Measurements from ENCODE around the gene KRTAP5-1. TPM values are rescaled to one million over a fixed set of nuclear protein-coding genes. Genes with fewer than 3 reads are reported as not detected.
"Not testable (repeated sequence)": the region's sequence is repeated elsewhere in the genome, so short reads cannot be mapped to it uniquely, and the experiment has no call there.

KRTAP5-1 gene
- total RNA-seq, 4 donors from 2014 or later = not detected

- H3K9me3 ChIP-seq; H3K27me3 ChIP-seq; DNase-seq; intact Hi-C loops (cut with DNase I; ENCODE audit: low total_unique reads); H3K36me3 ChIP-seq; ATAC-seq; H3K4me3 ChIP-seq; in situ Hi-C loops (cut with MboI; ENCODE audit: low sequenced_read_pairs in 4 of 4); H3K4me1 ChIP-seq; H3K27ac ChIP-seq: not testable (repeated sequence)
Observed at GRCh38 chr11:1605923-1606322, 20.8 kb upstream of the KRTAP5-1 start.

DNA sequence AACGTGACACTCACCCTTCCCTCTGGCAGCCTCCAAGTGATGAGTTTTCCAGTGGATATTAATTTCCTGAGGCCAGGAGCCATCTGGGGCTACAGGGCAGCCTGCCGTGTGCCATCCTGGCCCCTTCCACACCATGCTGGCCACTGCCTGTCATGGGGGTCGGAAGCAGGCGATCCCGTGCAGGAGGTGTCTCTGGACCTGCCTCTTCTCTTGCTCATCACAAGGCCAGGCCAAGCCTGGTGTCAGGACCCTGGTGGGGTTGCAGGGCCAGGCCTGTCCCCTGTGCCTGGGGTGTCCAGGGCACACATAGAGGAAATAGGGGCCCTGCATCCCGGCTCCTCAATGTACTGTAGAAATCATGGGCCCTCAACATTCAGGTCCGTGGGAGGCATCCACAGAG lies 19.6 kb upstream of the KRTAP5-1 start:
- TF ChIP-seq POLR2A (IDR thresholded peaks at IDR 0.05) = no peak
- TF ChIP-seq, protein P1, sequence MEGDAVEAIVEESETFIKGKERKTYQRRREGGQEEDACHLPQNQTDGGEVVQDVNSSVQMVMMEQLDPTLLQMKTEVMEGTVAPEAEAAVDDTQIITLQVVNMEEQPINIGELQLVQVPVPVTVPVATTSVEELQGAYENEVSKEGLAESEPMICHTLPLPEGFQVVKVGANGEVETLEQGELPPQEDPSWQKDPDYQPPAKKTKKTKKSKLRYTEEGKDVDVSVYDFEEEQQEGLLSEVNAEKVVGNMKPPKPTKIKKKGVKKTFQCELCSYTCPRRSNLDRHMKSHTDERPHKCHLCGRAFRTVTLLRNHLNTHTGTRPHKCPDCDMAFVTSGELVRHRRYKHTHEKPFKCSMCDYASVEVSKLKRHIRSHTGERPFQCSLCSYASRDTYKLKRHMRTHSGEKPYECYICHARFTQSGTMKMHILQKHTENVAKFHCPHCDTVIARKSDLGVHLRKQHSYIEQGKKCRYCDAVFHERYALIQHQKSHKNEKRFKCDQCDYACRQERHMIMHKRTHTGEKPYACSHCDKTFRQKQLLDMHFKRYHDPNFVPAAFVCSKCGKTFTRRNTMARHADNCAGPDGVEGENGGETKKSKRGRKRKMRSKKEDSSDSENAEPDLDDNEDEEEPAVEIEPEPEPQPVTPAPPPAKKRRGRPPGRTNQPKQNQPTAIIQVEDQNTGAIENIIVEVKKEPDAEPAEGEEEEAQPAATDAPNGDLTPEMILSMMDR (IDR thresholded peaks at IDR 0.05 in 4 of 5, conservative IDR thresholded peaks at IDR 0.05 in 1 of 5) = no peak
- no peak for ATAC-seq
- H3K9me3 ChIP-seq = no peaks in the 10 kb centered on the region
- no peak for DNase-seq
- intact Hi-C loops (cut with DNase I; ENCODE audit: low total_unique reads) (no loop called here), in situ Hi-C loops (cut with MboI; ENCODE audit: low sequenced_read_pairs in 4 of 4) (no loop called here)
- no peaks in the 10 kb centered on the region for H3K36me3 ChIP-seq
- H3K27ac ChIP-seq = no peak overlapping the region
- H3K4me3 ChIP-seq = no peak overlapping the region
- peaks cover 0 to 6% (median 6%) of the 10 kb centered on the region in 3 donors for H3K27me3 ChIP-seq
- H3K4me1 ChIP-seq = peaks cover 0 to 2% of the 10 kb centered on the region in 2 donors

DNA sequence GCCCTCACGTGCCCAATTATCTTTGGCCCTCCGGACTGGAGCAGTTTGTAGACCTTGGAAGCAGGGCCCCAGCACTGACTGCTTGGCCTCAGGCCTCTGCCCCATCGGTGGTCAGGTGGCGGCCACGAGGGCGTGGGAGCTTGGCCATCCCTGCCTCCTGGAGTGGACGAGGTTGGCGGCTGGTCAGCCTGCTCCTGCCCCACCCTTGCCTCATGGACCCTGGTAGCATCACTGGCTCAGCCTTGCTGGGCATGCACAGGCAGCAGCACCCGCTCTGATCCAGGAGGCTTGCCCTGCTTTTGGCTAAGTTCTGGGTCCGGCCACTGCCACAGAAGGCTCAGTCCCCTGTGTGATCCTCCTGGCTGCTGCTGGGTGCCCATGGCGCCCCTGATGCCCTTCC lies 19.1 kb upstream of the KRTAP5-1 start:
- DNase-seq = no peak
- intact Hi-C loops (cut with DNase I; ENCODE audit: low total_unique reads) = no loop called here
- no peak for ATAC-seq

DNA sequence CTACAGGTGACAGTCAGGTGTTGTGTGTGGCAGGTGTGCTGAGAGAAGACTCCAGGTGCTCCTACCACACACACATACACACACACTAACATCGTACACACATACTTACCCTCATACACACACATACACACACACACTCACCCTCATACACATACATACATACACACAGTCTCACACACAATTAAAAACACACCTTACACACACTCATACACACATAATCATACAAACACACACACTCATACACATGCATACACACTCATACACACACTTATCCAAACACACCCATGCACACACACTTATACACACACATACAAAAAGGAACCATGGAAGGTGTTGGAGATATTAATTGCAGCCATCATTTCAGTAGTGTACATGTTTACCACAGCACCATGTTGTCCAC lies 18.5 kb upstream of the KRTAP5-1 start:
- peaks cover 0 to 2% of the 10 kb centered on the region in 2 donors for H3K4me1 ChIP-seq
- H3K9me3 ChIP-seq = no peaks in the 10 kb centered on the region
- no peak for ATAC-seq
- no peaks in the 10 kb centered on the region for H3K36me3 ChIP-seq
- intact Hi-C loops (cut with DNase I; ENCODE audit: low total_unique reads) (no loop called here), in situ Hi-C loops (cut with MboI; ENCODE audit: low sequenced_read_pairs in 4 of 4) (no loop called here)
- no peak overlapping the region for H3K27ac ChIP-seq
- H3K4me3 ChIP-seq = no peak overlapping the region
- no peak for DNase-seq
- TF ChIP-seq POLR2A (IDR thresholded peaks at IDR 0.05) = no peak
- TF ChIP-seq, protein P1 (IDR thresholded peaks at IDR 0.05 in 4 of 5, conservative IDR thresholded peaks at IDR 0.05 in 1 of 5) = no peak
- H3K27me3 ChIP-seq = peaks cover 0 to 6% (median 6%) of the 10 kb centered on the region in 3 donors

More for the DNA sequence above, 19.1 kb upstream of the KRTAP5-1 start:
- in situ Hi-C loops (cut with MboI; ENCODE audit: low sequenced_read_pairs in 4 of 4) = no loop called here
- no peak for TF ChIP-seq POLR2A (IDR thresholded peaks at IDR 0.05)
- TF ChIP-seq, protein P1 (IDR thresholded peaks at IDR 0.05 in 4 of 5, conservative IDR thresholded peaks at IDR 0.05 in 1 of 5) = no peak
- no peak overlapping the region for H3K27ac ChIP-seq
- peaks cover 0 to 2% of the 10 kb centered on the region in 2 donors for H3K4me1 ChIP-seq
- H3K27me3 ChIP-seq = peaks cover 0 to 6% (median 6%) of the 10 kb centered on the region in 3 donors
- H3K4me3 ChIP-seq = no peak overlapping the region
- H3K36me3 ChIP-seq = no peaks in the 10 kb centered on the region
- H3K9me3 ChIP-seq = no peaks in the 10 kb centered on the region

- intact Hi-C loops (cut with DNase I; ENCODE audit: low total_unique reads); DNase-seq: not testable (repeated sequence)
Observed at GRCh38 chr11:1601663-1602062, 16.6 kb upstream of the KRTAP5-1 start.

GRCh38 chr11:1600626-1601025 lies 15.5 kb upstream of the KRTAP5-1 start:
- in situ Hi-C loops (cut with MboI; ENCODE audit: low sequenced_read_pairs in 4 of 4) (no loop called here), intact Hi-C loops (cut with DNase I; ENCODE audit: low total_unique reads) (no loop called here)
- ATAC-seq (no peak), DNase-seq (no peak)
- Histone ChIP-seq H3K36me3 (no peaks in the 10 kb centered on the region), H3K4me3 (no peak overlapping the region), H3K9me3 (no peaks in the 10 kb centered on the region), H3K4me1 (no peaks in the 10 kb centered on the region), H3K27me3 (peaks cover 0 to 6% (median 3%) of the 10 kb centered on the region in 3 donors), H3K27ac (no peak overlapping the region)
- TF ChIP-seq, protein P1 (IDR thresholded peaks at IDR 0.05 in 4 of 5, conservative IDR thresholded peaks at IDR 0.05 in 1 of 5) = no peak
- TF ChIP-seq POLR2A (IDR thresholded peaks at IDR 0.05) = no peak

More at GRCh38 chr11:1601663-1602062, 16.6 kb upstream of the KRTAP5-1 start:
- H3K4me3 ChIP-seq; ATAC-seq; in situ Hi-C loops (cut with MboI; ENCODE audit: low sequenced_read_pairs in 4 of 4); H3K27ac ChIP-seq; H3K27me3 ChIP-seq; H3K36me3 ChIP-seq; H3K4me1 ChIP-seq; H3K9me3 ChIP-seq: not testable (repeated sequence)
